ENCODE data around the gene FAM3D. TPM values are rescaled to one million over a fixed set of nuclear protein-coding genes. Genes with fewer than 3 reads are reported as not detected.

Gene FAM3D
- total and polyA plus RNA-seq, 2 of the 8 experiments (the other 6 are each of a cell fraction or from before 2014, with no cell fraction given) = not detected

DNA sequence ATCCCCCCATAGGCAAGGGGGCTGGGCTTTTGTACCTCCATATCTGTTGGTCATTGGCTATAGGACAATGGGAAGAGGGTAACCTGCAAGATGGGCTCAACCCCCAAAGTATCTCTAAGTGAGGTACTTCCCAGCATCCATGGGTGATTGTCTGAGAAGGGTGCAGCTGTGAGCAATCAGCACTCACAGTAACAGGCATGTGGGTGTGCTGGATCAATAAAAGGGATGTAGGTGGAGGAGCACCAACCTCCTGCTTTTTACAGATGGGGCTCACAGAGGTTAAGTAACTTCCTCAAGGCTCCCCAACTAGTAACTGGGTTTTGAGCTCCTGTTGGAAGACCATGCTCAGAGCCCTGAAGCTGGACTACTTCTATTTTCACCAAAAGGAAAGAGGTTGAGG lies 63.0 kb downstream of the FAM3D start (continued):
- TF ChIP-seq, protein P1, sequence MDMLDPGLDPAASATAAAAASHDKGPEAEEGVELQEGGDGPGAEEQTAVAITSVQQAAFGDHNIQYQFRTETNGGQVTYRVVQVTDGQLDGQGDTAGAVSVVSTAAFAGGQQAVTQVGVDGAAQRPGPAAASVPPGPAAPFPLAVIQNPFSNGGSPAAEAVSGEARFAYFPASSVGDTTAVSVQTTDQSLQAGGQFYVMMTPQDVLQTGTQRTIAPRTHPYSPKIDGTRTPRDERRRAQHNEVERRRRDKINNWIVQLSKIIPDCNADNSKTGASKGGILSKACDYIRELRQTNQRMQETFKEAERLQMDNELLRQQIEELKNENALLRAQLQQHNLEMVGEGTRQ (IDR thresholded peaks at IDR 0.05; ENCODE audit: low read length) = no peak
- no peak for TF ChIP-seq POLR2AphosphoS5 (IDR thresholded peaks at IDR 0.05; ENCODE audit: low read depth, low read length)
- TF ChIP-seq CBX5 (IDR thresholded peaks at IDR 0.05; ENCODE audit: low read depth, low read length) = no peak
- TF ChIP-seq CREB1 (IDR thresholded peaks at IDR 0.05) = no peak
